ENCODE data around the gene FARP2.

The FARP2 gene

GRCh38 chr2:241458687-241459086 lies 102.6 kb downstream of the FARP2 start:
- DNase-seq (ENCODE audit: low read depth in 2 of 2), result no peak

GRCh38 chr2:241459520-241459919 lies 103.4 kb downstream of the FARP2 start:
- no peak for DNase-seq (ENCODE audit: low read depth in 2 of 2)

- DNase-seq (ENCODE audit: low read depth in 2 of 2), result no peak
Measured at GRCh38 chr2:241460631-241461030, 104.5 kb downstream of the FARP2 start.

- no peak for DNase-seq (ENCODE audit: low read depth in 2 of 2)
Measured at GRCh38 chr2:241461693-241462677, 105.9 kb downstream of the FARP2 start.

GRCh38 chr2:241463276-241464135 lies 107.4 kb downstream of the FARP2 start:
- no peak for DNase-seq (ENCODE audit: low read depth in 2 of 2)

- no peak for DNase-seq (ENCODE audit: low read depth in 2 of 2)
Measured at GRCh38 chr2:241465543-241465942, 109.5 kb downstream of the FARP2 start.

- no peak for DNase-seq (ENCODE audit: low read depth in 2 of 2)
Measured at GRCh38 chr2:241466230-241466629, 110.1 kb downstream of the FARP2 start.

GRCh38 chr2:241467777-241468475 lies 111.8 kb downstream of the FARP2 start:
- no peak for DNase-seq (ENCODE audit: low read depth in 2 of 2)

- no peak for DNase-seq (ENCODE audit: low read depth in 2 of 2)
Measured at GRCh38 chr2:241468476-241468781, 112.3 kb downstream of the FARP2 start.

- DNase-seq (ENCODE audit: low read depth in 2 of 2), result no peak
Measured at GRCh38 chr2:241469746-241470145, 113.7 kb downstream of the FARP2 start.

- DNase-seq (ENCODE audit: low read depth in 2 of 2), result no peak
Measured at GRCh38 chr2:241473399-241473798, 117.3 kb downstream of the FARP2 start.

- no peak for DNase-seq (ENCODE audit: low read depth in 2 of 2)
Measured at GRCh38 chr2:241475267-241475666, 119.2 kb downstream of the FARP2 start.

- no peak for DNase-seq (ENCODE audit: low read depth in 2 of 2)
Measured at GRCh38 chr2:241478166-241478565, 122.1 kb downstream of the FARP2 start.

GRCh38 chr2:241479026-241479898 lies 123.2 kb downstream of the FARP2 start:
- DNase-seq (ENCODE audit: low read depth in 2 of 2), result no peak

GRCh38 chr2:241481687-241482086 lies 125.6 kb downstream of the FARP2 start:
- DNase-seq (ENCODE audit: low read depth in 2 of 2), result no peak

- no peak for DNase-seq (ENCODE audit: low read depth in 2 of 2)
Measured at GRCh38 chr2:241482126-241482955, 126.3 kb downstream of the FARP2 start.

- no peak for DNase-seq (ENCODE audit: low read depth in 2 of 2)
Measured at GRCh38 chr2:241483305-241483704, 127.2 kb downstream of the FARP2 start.

GRCh38 chr2:241485172-241485911 lies 129.3 kb downstream of the FARP2 start:
- no peak for DNase-seq (ENCODE audit: low read depth in 2 of 2)

- no peak for DNase-seq (ENCODE audit: low read depth in 2 of 2)
Measured at GRCh38 chr2:241489088-241489487, 133.0 kb downstream of the FARP2 start.
